CMK (cell line): ENCODE measurements around the gene PRSS21.

ENCODE experiments used
- DNase-seq: peaks from one replicate; pipeline ENCODE4 v3.0.0-alpha.2; 2010; ENCODE audit warnings: low read depth

The PRSS21 gene, protein sequence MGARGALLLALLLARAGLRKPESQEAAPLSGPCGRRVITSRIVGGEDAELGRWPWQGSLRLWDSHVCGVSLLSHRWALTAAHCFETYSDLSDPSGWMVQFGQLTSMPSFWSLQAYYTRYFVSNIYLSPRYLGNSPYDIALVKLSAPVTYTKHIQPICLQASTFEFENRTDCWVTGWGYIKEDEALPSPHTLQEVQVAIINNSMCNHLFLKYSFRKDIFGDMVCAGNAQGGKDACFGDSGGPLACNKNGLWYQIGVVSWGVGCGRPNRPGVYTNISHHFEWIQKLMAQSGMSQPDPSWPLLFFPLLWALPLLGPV

DNA sequence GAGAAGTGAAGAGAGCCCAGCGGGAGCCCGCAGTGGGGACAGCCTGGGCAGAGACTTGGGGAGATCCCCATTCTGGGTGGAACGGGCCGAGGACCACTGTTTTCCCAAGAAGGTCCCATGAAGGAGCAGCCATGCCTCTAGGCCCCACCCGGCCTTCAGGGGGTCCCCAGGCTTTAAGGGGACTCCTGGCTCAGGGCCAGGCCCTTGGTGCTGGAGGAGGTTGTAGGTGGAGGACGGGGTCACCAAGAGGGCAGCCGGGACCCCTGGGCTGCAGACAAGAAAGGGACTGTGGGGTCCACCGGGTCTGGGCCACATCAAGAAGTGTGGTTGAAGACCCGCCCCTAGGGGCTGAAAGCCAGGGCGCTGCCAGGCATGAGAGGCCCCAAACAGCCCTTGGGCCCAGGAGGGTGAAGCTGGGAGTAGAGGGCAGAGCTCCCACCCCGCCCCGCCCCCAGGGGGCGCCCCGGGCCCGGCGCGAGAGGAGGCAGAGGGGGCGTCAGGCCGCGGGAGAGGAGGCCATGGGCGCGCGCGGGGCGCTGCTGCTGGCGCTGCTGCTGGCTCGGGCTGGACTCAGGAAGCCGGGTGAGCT, at the start of gene PRSS21:
PRSS21 (plus strand) TSS at position 487 of the 589 bp plus-strand sequence; CDS start at position 519, 32 bp downstream.
- peak; percentile 77 for DNase-seq

DNA sequence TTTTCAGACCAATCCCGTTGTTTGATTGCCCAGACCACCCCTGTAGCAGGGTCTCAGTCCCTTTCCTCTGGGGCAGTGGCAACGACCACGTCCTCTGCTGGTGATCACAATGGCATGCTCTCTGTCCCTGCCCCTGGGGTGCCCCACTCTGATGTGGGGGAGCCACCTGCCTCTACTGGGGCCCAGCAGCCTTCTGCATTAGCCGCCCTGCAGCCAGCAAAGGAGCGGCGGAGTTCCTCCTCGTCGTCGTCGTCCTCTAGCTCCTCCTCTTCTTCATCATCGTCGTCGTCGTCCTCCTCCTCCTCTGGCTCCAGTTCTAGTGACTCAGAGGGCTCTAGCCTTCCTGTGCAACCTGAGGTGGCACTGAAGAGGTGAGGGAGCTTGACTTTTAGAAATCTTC, 49.1 kb upstream of the PRSS21 start:
- DNase-seq = no peak

DNA sequence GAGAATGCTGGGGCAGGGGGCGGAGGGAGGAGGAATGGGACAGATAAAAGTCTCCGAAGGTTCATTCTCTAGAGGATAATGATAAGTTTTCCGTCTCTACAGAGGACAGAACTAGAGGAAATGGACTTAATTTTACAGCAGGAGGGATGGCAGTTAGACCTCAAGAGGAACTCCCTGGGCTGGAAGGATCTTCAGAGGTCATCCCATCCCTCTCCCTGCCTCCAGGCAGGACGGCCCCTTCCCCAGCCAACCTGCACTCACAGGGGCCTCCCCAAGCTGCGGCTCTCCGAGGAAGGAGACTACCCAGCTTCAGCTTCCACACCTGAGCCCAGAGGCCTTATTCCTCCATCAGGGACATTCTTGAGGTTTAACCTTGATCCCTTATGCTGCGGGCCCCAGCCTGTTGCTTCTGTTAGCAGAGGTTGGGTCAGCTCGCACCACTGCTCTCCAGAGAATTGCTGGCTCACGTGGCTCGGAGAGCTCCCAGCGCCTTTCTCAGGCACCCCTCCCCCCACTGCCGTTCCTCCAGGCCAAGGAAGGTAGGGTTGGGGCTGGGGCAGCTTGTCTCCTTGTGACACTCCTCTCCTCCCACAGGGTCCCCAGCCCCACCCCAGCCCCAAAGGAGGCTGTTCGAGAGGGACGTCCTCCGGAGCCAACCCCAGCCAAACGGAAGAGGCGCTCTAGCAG, 48.5 kb upstream of the PRSS21 start:
- no peak for DNase-seq

- no peak for DNase-seq
Observed at GRCh38 chr16:2769100-2769529, 47.9 kb upstream of the PRSS21 start.

DNA sequence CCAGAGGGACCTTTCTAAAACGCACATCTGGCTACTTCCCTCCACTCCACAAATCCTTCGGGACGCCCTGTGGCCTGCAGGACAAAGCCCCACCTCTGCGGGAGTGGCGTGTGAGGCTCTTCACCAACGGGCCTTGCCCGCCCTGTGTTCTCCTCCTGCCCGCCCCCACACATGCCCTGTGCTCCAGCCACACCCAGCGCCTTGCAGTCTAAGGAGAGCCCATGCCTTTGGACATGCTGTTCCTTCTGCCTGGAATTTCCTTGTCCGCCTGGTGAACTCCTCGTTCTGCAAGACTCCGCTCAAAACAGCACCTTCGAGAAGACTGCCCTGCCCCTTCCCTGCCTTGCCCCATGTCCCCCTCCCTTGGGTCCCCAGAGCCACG, 47.4 kb upstream of the PRSS21 start:
- no peak for DNase-seq

DNA sequence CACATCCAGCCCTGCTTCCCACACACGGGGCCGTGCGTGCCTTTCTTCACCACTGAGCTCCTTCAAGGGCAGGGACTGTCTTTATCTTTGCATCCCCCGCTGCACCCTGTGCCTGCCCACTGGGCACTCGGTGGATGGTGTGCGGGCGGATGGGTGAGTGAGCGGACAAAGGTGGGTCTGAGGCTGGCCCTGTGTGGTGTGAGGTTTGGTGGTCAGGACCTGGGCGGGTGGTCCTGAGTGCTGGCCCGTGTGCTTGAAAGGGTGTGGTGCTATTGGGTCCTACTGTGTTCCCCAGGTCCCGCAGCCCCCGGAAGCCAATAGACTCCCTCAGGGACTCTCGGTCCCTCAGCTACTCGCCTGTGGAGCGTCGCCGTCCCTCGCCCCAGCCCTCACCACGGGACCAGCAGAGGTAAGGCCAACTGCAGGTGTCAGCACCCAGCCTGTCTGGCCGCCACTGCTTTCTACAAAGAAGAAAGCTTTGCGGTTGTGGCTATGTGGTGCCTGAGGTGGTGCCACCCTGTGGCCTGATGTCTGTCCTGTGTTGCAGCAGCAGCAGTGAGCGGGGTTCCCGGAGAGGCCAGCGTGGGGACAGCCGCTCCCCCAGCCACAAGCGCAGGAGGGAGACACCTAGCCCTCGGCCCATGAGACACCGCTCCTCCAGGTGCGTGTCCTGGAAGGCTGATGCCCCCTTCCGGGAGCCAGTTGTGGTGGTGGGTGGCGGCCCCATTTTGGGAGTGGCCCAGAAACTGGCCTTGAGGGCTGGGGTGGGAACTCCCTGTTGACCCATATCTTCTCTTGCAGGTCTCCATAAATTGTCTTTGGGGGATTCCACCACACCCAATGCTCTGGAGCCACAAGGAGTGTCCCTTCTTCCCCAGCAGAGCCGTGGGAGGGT, 46.7 kb upstream of the PRSS21 start:
- no peak for DNase-seq

DNA sequence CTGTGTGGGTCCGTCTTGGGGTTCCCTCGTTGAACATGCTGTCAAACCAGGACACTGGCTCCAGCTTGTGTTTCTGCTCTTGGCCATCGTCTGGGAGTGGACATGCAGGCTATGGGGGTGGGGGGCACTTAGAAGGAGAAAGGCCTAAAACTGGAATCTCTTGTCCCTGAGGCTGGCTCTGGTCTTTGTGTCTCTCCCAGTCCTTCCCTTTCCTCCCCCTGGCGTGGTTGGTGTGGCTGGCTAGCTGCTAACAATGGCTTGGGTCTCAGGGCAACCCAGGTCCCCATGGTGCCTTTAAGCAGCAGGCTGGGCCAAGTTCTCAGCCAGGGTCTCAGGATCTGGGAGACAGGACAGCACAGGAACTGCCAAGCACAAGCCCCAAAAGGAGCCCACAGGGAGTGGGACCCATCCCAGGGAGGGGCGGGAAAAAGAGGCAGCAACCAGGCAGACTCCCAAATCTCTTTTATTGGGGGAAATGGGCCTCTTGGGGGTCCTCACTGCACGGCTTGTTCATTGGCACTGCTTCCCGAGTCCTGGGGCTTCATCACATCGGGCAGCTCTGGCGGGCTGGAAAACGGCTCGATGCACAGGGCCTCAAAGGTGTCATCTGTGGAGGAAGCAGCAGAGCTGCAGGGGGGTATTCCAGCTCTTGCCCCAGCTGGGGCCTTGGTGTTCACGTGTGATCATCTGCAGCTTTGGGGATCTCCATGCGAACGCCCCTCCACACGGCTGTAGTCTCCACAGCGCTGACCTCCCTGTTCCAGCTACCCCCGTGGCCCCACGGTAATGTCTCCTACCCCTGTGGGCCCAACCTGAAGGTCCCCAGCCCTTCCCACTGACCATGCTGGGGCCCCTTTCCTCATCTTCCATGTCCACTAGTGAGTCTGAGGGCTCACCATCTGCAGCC, 45.3 kb upstream of the PRSS21 start:
- DNase-seq = no peak

DNA sequence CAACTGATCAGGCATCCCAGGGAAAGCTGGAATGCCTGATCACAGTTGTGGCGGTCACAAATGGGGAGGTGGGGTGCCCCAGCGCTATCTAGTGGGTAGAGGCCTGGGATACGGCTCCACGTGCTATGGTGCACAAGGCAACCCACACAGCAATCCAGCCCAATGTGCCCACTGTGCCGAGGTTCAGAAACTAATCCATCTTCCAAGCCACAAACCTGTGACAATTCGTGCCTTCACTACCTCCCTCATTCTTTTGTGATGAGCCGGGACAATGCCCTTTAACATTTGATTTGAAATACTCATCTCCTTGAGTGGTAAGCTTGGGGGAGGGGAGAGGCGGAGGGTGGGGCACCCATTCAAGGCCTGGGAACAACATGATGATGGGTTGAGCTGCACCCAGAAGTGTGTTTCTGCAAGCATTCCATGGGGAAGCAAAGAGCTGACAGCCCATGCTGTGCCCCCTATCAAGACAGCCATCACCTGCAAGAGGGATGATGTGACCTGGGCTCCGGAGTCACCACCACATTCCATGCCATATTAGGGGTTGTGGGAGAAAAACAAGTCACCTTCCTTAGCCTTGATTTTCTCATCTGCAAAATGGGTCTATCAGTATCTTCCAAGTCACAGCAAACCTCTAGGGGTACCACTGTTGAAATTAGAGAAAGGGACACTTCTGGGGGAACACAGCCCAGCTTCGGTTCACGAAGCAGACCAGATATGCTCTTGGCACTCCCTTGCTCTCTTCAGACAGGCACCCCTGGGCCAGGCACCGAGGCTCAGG, 43.7 kb upstream of the PRSS21 start:
- DNase-seq = no peak

GRCh38 chr16:2774161-2774891, 42.7 kb upstream of the PRSS21 start:
- DNase-seq = no peak

GRCh38 chr16:2775131-2775716, 41.8 kb upstream of the PRSS21 start:
- DNase-seq = no peak

DNA sequence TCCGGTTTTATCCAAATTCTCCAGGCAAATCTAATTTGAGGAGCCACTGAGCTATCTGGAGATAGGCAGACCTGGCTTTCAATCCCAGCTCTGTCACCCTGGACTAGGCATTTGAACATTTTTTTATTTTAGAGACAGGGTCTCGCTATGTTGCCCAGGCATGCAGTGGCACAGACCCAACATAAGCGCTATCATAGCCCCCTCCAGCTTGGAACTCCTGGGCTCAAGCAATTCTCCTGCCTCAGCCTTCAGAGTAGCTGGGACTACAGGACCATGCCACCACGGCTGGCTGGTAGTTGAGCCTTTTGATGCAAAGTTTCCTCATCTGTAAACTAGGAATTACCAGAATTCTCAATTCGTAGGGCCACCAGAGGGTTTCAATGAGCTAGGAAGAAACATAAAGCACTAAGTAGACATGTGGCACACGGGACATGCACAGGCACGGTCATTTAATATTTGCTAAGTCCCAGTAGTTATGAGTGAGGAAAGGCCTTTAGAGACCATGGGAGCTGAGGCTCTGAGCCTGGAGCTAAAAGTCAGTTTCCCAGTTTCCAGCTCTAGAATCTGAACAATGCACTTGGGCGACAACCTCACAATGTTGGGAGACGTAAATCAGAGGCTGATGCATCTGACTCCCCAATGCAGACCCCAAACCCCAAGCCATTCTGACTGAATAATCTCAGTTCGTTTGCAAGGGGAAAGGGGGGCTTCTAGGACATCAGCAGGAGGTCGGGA, 41.1 kb upstream of the PRSS21 start:
- no peak for DNase-seq

DNA sequence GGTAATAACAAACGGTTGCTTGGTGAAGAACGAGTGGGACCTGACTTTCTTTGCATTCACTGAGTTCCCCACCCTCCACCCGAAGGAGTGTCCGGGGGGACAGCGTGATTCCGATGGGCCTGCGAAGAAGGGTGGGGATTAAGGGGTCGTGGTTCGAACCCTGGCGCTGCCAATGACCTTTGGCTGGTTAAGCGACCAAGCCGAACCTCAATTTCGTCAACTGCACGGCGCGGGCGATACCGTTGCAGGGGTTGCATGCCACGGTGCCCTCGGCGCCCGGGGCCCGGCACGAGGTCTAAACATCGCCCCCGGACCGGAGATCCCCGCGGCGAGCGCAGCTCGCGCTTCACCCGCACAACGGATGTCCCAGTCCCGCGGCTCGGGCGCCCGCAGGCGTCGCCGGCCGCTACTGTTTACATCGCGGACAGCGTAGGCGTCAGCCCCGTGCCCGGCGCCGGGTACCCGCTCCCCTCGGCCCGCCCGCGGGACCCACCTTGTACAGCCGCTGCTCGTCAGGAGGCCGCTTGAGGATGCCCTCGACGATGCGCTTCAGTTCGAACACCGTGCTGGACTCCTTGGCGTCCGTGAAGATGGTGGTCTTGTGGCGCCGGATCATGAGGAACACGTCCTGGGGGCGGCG, 40.4 kb upstream of the PRSS21 start:
- DNase-seq = no peak

GRCh38 chr16:2777231-2777902, 39.7 kb upstream of the PRSS21 start, which contains the start of gene ELOB:
ELOB (minus strand) TSS chr16:2777280; CDS start chr16:2777239, 41 bp downstream.
- peak; percentile 71 for DNase-seq

GRCh38 chr16:2777903-2778629, 39.0 kb upstream of the PRSS21 start:
- DNase-seq = no peak

DNA sequence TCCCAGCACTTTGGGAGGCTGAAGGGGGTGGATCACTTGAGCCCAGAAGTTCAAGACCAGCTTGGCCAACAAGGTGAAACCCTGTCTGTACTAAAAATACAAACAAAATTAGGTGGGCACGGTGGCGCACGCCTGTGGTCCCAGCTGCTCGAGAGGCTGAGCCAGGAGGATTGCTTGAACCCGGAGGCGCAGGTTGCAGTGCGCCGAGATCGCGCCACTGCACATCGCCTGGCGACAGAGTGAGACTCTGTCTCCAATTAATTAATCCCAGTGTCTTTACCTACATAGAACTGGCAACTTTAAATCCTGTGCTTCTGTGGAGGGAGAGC, 38.4 kb upstream of the PRSS21 start:
- no peak for DNase-seq

DNA sequence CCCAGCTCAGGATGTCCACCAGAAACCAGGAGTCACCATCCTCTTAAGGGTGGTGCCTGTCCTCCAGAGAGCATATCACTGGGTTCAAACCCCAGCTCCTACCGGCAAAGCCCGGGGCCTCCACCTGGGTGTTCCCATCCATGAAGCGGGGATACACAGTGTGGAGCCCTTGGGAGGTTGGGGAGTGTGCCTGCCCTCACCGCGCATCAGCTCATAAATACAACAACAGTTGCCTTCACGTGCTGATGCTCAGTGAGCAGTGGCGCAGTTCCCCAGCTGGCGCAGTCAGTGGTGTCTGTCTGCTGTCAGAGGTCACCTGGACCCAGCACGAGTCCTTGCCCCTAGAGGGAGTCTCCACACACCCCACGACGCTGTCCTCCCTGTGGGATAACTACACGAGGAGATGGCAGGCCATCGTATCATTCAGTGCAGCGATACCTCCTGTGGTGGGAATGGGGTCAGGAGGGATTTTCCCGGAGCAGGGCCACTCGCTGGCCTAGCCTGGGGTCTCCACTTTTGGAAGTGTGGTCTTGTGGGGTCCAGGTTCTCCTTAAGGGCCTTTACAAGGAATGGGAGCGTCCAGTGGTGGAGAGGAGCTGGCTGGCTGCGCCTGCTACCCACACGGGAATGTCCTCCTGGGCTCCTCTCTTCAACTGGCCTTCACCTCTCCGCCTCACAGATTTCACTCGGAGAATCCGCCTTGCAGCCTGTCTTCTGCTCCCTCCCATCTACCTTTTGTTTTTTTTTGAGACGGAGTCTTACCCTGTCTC, 37.7 kb upstream of the PRSS21 start:
- DNase-seq = no peak
